ENCODE results near the gene MACROD1. TPM values are rescaled to one million over a fixed set of nuclear protein-coding genes. Genes with fewer than 3 reads are reported as not detected.

MACROD1 gene
- total and polyA plus RNA-seq, 2 donors (not counting 3 experiments of a cell fraction or from before 2014, with no cell fraction given), result 11.0 to 16.2 TPM

DNA sequence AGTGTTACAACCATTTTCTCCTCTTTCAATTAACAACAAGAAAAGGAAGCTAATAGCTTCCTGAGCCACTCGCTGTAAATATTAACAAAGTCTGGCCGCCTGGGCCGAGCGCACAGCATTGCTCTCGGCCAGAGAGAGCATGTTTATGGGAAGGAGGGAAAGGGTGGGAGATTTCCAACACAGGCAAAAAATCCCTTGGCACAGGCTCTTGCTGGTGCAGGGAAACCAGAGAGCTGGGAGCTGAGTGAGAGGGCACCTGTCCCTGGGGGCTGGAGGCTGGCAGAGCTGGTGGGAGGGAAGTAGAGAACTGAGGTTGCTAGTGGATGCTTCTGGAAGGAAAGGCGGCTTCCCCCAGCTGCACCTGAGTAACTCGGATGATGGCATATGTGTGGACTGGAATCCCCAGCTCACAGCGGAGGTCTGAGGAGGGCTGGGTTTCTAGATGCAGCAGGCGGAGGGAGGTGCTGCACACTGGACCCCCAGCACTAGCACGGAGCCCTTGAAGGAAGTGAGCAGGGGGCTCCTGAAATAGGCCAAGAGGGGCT is 70.6 kb downstream of the MACROD1 start:
- Histone ChIP-seq H3K27me3 (ENCODE audit: control insufficient read depth in 2 of 2, insufficient read depth in 2 of 2, low read length in 2 of 2) (no peaks in the 10 kb centered on the region), H3K9ac (replicated peaks; ENCODE audit: extremely low read depth, insufficient read depth, low read length) (no peak overlapping the region), H3K9me3 (replicated peaks; ENCODE audit: control insufficient read depth, insufficient read depth, low read length) (no peaks in the 10 kb centered on the region), H3K4me2 (ENCODE audit: insufficient read depth, low read length) (peak overlapping the region; percentile 25), H3K79me2 (ENCODE audit: control insufficient read depth, insufficient read depth, low read length) (no peaks in the 10 kb centered on the region), H3K36me3 (ENCODE audit: control insufficient read depth in 2 of 2, extremely low read depth in 1 of 2, insufficient read depth in 2 of 2, low read length in 2 of 2) (no peaks in the 10 kb centered on the region), H3K27ac (ENCODE audit: insufficient read depth, low read depth, low read length) (peak overlapping the region; percentile 47), H4K20me1 (replicated peaks; ENCODE audit: control insufficient read depth, extremely low read depth, insufficient read depth, low read length) (no peaks in the 10 kb centered on the region), H3K4me3 (replicated peaks in 1 of 3; ENCODE audit: insufficient read depth in 1 of 3, low read depth in 1 of 3, low read length in 3 of 3) (no peak overlapping the region), H2AFZ (ENCODE audit: low read depth, low read length) (no peak overlapping the region), H3K9me1 (replicated peaks; ENCODE audit: control insufficient read depth, extremely low read depth, insufficient read depth, low read length) (no peaks in the 10 kb centered on the region), H3K4me1 (ENCODE audit: control insufficient read depth, extremely low read depth, insufficient read depth, low read length) (peaks cover 15% of the 10 kb centered on the region)
- TF ChIP-seq JUN (IDR thresholded peaks at IDR 0.05; ENCODE audit: borderline replicate concordance, insufficient read depth, insufficient read length, low read depth), result no peak
- TF ChIP-seq GATA2 (IDR thresholded peaks at IDR 0.05; ENCODE audit: insufficient read depth, insufficient read length, low read depth, low read length), result no peak
- TF ChIP-seq EZH2 (IDR thresholded peaks at IDR 0.05; ENCODE audit: borderline replicate concordance, low read depth, low read length, severe bottlenecking), result no peak
- no peak for TF ChIP-seq MAX (IDR thresholded peaks at IDR 0.05; ENCODE audit: insufficient read depth, insufficient read length)
- TF ChIP-seq MYC (IDR thresholded peaks at IDR 0.05; ENCODE audit: low read depth, low read length), result no peak
- TF ChIP-seq, protein P1, sequence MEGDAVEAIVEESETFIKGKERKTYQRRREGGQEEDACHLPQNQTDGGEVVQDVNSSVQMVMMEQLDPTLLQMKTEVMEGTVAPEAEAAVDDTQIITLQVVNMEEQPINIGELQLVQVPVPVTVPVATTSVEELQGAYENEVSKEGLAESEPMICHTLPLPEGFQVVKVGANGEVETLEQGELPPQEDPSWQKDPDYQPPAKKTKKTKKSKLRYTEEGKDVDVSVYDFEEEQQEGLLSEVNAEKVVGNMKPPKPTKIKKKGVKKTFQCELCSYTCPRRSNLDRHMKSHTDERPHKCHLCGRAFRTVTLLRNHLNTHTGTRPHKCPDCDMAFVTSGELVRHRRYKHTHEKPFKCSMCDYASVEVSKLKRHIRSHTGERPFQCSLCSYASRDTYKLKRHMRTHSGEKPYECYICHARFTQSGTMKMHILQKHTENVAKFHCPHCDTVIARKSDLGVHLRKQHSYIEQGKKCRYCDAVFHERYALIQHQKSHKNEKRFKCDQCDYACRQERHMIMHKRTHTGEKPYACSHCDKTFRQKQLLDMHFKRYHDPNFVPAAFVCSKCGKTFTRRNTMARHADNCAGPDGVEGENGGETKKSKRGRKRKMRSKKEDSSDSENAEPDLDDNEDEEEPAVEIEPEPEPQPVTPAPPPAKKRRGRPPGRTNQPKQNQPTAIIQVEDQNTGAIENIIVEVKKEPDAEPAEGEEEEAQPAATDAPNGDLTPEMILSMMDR (IDR thresholded peaks at IDR 0.05; ENCODE audit: extremely low read depth in 1 of 2, insufficient read depth in 1 of 2, low read depth in 1 of 2, low read length in 2 of 2), result no peak
- TF ChIP-seq POLR2AphosphoS5 (IDR thresholded peaks at IDR 0.05; ENCODE audit: insufficient read depth, low read depth, low read length), result no peak
- TF ChIP-seq POLR2A (IDR thresholded peaks at IDR 0.05; ENCODE audit: low read depth, low read length), result no peak
- no peak for TF ChIP-seq FOS (IDR thresholded peaks at IDR 0.05; ENCODE audit: borderline replicate concordance, insufficient read depth, low read length)
- intact Hi-C loops (cut with micrococcal nuclease), result no loop called here
- BruUV-seq (replicated peaks), result no TSS peak
- dilution Hi-C loops (cut with MboI; ENCODE audit: extremely low pct_ligation_motif_present, low sequenced_read_pairs), result no loop called here
- ChIA-PET CTCF (interaction anchor here (0.7 to 2.8 kb wide), 5 partner anchors 9 to 259 kb away, joined by 3 to 18 read pairs (median 3); no protein-coding TSS in a partner anchor), POLR2A (no interaction called here)
- DNase-seq (ENCODE audit: low read depth, low spot score) (no peak), FAIRE-seq (no peak)

All from endothelial cell of umbilical vein (primary cell).